K562 (cell line): ENCODE measurements around the gene GALP. TPM values are rescaled to one million over a fixed set of nuclear protein-coding genes. Genes with fewer than 3 reads are reported as not detected.

Experiments
- ARHGAP35 ChIP-seq: fragments of 450-650 bp; IDR thresholded peaks from 2 replicates; pipeline ENCODE4 v1.6.1; 2018; ENCODE audit not compliant: partially characterized antibody
- FOS ChIP-seq: IDR thresholded peaks from 3 replicates; pipeline ENCODE4 v1.6.1; 2011; ENCODE audit not compliant: insufficient read length; ENCODE audit errors: extremely low read depth
- HDGF ChIP-seq: fragments of 450-650 bp; IDR thresholded peaks from 2 replicates; pipeline ENCODE4 v1.6.1; 2016
- KAT2B ChIP-seq: IDR thresholded peaks from one replicate; pipeline ENCODE4 v1.6.1; 2012; ENCODE audit warnings: low read depth, mild to moderate bottlenecking, control low read depth, inconsistent platforms, low read length, moderate library complexity
- MLLT1 ChIP-seq, 2 experiments: fragments of 450-650 bp; IDR thresholded peaks; 2 replicates each; pipeline ENCODE4 v1.6.1; 2016
- RREB1 ChIP-seq: fragments of 250-450 bp; sonication (Bioruptor Pico); IDR thresholded peaks from 2 replicates; pipeline ENCODE4 v1.4.0; 2020
- SMARCE1 ChIP-seq: fragments of 450-650 bp; IDR thresholded peaks from 2 replicates; pipeline ENCODE4 v1.7.1; 2016; ENCODE audit warnings: mild to moderate bottlenecking
- SRSF7 ChIP-seq: fragments of 200-400 bp; formaldehyde crosslinking; optimal IDR thresholded peaks from 2 replicates; pipeline ENCODE3; 2017; ENCODE audit warnings: mild to moderate bottlenecking, low read depth, low read length
- TCFL5 ChIP-seq: fragments of 250-450 bp; sonication (Bioruptor Pico); conservative IDR thresholded peaks from 2 replicates; pipeline ENCODE4 v1.6.1; 2021; ENCODE audit warnings: mild to moderate bottlenecking, moderate library complexity, matching md5 sums
- TEAD4 ChIP-seq, 2 experiments: sonication (generic) in 1 of 2; formaldehyde crosslinking in 1 of 2; IDR thresholded peaks; 2 replicates each; pipeline versions ENCODE4 v1.6.1 to v1.8.0; 2012 to 2022; ENCODE audit warnings: borderline replicate concordance in 1 of 2, inconsistent platforms in 1 of 2, low read length in 1 of 2, mild to moderate bottlenecking in 1 of 2, missing genetic modification reagents in 1 of 2
- TSC22D4 ChIP-seq: fragments of 450-650 bp; IDR thresholded peaks from 2 replicates; pipeline ENCODE4 v1.6.1; 2016; ENCODE audit warnings: missing genetic modification characterization, missing biosample characterization, control low read depth
- ZNF583 ChIP-seq: fragments of 250-450 bp; sonication (Bioruptor Pico); IDR thresholded peaks from 2 replicates; pipeline ENCODE4 v1.4.0; 2020
- ZNF592 ChIP-seq: fragments of 450-650 bp; IDR thresholded peaks from 2 replicates; pipeline ENCODE4 v1.6.1; 2017; ENCODE audit warnings: antibody characterized with exemption, mild to moderate bottlenecking
- ZNF740 ChIP-seq, 3 experiments: fragments of 200-800 bp in 1 of 3; sonication (Bioruptor generic) in 1 of 3; sonication (generic) in 1 of 3; formaldehyde crosslinking in 1 of 3; IDR thresholded peaks; 2 replicates each; pipeline versions ENCODE4 v1.6.1 to v1.8.0; 2016 to 2022; ENCODE audit warnings: mild to moderate bottlenecking in 2 of 3, missing compliant biosample characterization in 2 of 3, missing genetic modification characterization in 2 of 3, missing genetic modification reagents in 1 of 3
- polyA plus RNA-seq, 8 experiments: library from polyadenylated mRNA; depleted of rRNA in 4 of 8; stranded (reverse) in 5 of 8; unstranded in 3 of 8; fragments of >200 nt; fragmentation: Nextera tagmentation in 2 of 8; fragmentation: Illumina TruSeq in 1 of 8; extraction: Ambion mirVana in 2 of 8; extraction: Trizol in 1 of 8; gene quantifications; 2 replicates each; pipeline versions ENCODE4 v1.2.1 to v1.2.3, GENCODE V29; 2011 to 2014; ENCODE audit warnings: inconsistent platforms in 1 of 8, missing spikeins in 1 of 8
- total RNA-seq, 7 experiments: library from RNA; depleted of rRNA in 6 of 7; stranded (reverse); fragments of >200 nt in 6 of 7; fragmentation: Illumina TruSeq in 2 of 7; extraction: Trizol in 2 of 7; gene quantifications; 2 replicates each; pipeline versions ENCODE4 v1.2.1 to v1.2.3, GENCODE V29; 2011 to 2021; ENCODE audit warnings: low replicate concordance in 1 of 7

GALP gene
- total and polyA plus RNA-seq, 9 of the 15 experiments (the other 6 are each of a cell fraction or from before 2014, with no cell fraction given), result not detected

- TF ChIP-seq RREB1 (CRISPR knock-in tag), result no peak
- TF ChIP-seq TEAD4 (IDR thresholded peaks at IDR 0.05; ENCODE audit: low read length), result peak; percentile 26; the same call in 1 of the 2 replicates
- TF ChIP-seq TEAD4 (CRISPR knock-in tag; IDR thresholded peaks at IDR 0.05; ENCODE audit: borderline replicate concordance), result no peak
- TF ChIP-seq KAT2B, result no peak
- no peak for TF ChIP-seq ZNF740 (CRISPR knock-in tag; IDR thresholded peaks at IDR 0.05)
- no peak for TF ChIP-seq ZNF740 (tag; IDR thresholded peaks at IDR 0.05)
- TF ChIP-seq SMARCE1, result 0 out of 2 replicates have a peak, but pooled peaks have one; percentile 29
- no peak for TF ChIP-seq TCFL5 (CRISPR knock-in tag)
- TF ChIP-seq ZNF583, result no peak
- no peak for TF ChIP-seq ARHGAP35
- no peak for TF ChIP-seq FOS
- TF ChIP-seq MLLT1 (IDR thresholded peaks at IDR 0.05), result no peak
- TF ChIP-seq TSC22D4 (tag), result no peak
- 0 out of 2 replicates have a peak, but pooled peaks have one; percentile 34 for TF ChIP-seq ZNF592
- no peak for TF ChIP-seq SRSF7
- 0 out of 2 replicates have a peak, but pooled peaks have one; percentile 21 for TF ChIP-seq HDGF
Observed at GRCh38 chr19:56139847-56140582, 35.8 kb upstream of the GALP start (continued).
